IMR-90 (cell line): ENCODE measurements around the gene GALR2. TPM values are rescaled to one million over a fixed set of nuclear protein-coding genes. Genes with fewer than 3 reads are reported as not detected.

Experiments used
- ATAC-seq: fragments of 200-7000 bp; cut with Tn5 transposase; 2 replicates; pipeline ENCODE4 v1.9.1; 2020; ENCODE audit warnings: low read depth, mild to moderate bottlenecking, moderate library complexity
- BruUV-seq: library from RNA; stranded (reverse); fragments of 400-500 nt; replicated peaks from 2 replicates; lab custom pipeline; 2021; lab: Mats Ljungman, UMichigan
- CTCF ChIA-PET: fragments of 300-600 bp; formaldehyde crosslinking; extraction: SDS; loops from one replicate; lab custom pipeline; 2021; ENCODE audit warnings: antibody characterized with exemption; lab: Yijun Ruan, JAX
- POLR2A ChIA-PET: fragments of 300-600 bp; sonication (Branson Sonifier 250); formaldehyde crosslinking; loops from one replicate; lab custom pipeline; 2022; ENCODE audit warnings: antibody characterized with exemption; ENCODE audit not compliant: unreplicated experiment; lab: Charles Lee
- DNase-seq: peaks from one replicate; pipeline ENCODE4 v3.0.0; 2013
- H2AFZ ChIP-seq: replicated peaks from 2 replicates; pipeline ENCODE3; 2013; ENCODE audit warnings: low read length, mild to moderate bottlenecking; ENCODE audit not compliant: poor library complexity
- H2AK5ac ChIP-seq: 2 replicates; pipeline ENCODE4 v1.6.1; 2013; ENCODE audit warnings: low read depth, low read length, inconsistent platforms
- H2AK9ac ChIP-seq: replicated peaks from 2 replicates; pipeline ENCODE3; 2013; ENCODE audit warnings: mild to moderate bottlenecking, low read depth, low read length, moderate library complexity; ENCODE audit not compliant: poor library complexity
- H2BK120ac ChIP-seq: 2 replicates; pipeline ENCODE4 v1.6.1; 2013; ENCODE audit warnings: low read depth, low read length, inconsistent platforms
- H2BK15ac ChIP-seq: 3 replicates; pipeline ENCODE4 v1.6.1; 2013; ENCODE audit warnings: low read depth, low read length, inconsistent platforms
- H2BK20ac ChIP-seq: 2 replicates; pipeline ENCODE4 v1.6.1; 2013; ENCODE audit warnings: low read depth, mild to moderate bottlenecking, inconsistent platforms, low read length, moderate library complexity
- H2BK5ac ChIP-seq: 2 replicates; pipeline ENCODE4 v1.6.1; 2013; ENCODE audit warnings: mild to moderate bottlenecking, low read depth, low read length, inconsistent platforms; ENCODE audit not compliant: poor library complexity, severe bottlenecking
- H3K14ac ChIP-seq: replicated peaks from 2 replicates; pipeline ENCODE4 v1.6.1; 2013; ENCODE audit warnings: low read depth, low read length, inconsistent platforms
- H3K18ac ChIP-seq: 2 replicates; pipeline ENCODE4 v1.6.1; 2013; ENCODE audit warnings: low read depth, low read length, control low read depth
- H3K23ac ChIP-seq: 2 replicates; pipeline ENCODE4 v1.6.1; 2013; ENCODE audit warnings: low read depth, low read length, inconsistent platforms
- H3K27ac ChIP-seq: 2 replicates; pipeline ENCODE4 v1.5.1; 2013; ENCODE audit warnings: mild to moderate bottlenecking, control low read depth, low read length; ENCODE audit not compliant: insufficient read depth
- H3K27me3 ChIP-seq: 2 replicates; pipeline ENCODE4 v1.6.1; 2013; ENCODE audit warnings: low read length; ENCODE audit not compliant: control insufficient read depth, insufficient read depth
- H3K36me3 ChIP-seq: 2 replicates; pipeline ENCODE4 v1.6.1; 2013; ENCODE audit warnings: low read length, mixed read lengths; ENCODE audit not compliant: control insufficient read depth, insufficient read depth
- H3K4ac ChIP-seq: 2 replicates; pipeline ENCODE4 v1.6.1; 2013; ENCODE audit warnings: low read depth, low read length, inconsistent platforms
- H3K4me1 ChIP-seq: 2 replicates; pipeline ENCODE4 v1.6.1; 2013; ENCODE audit warnings: low read length, mixed read lengths; ENCODE audit not compliant: control insufficient read depth, insufficient read depth
- H3K4me2 ChIP-seq: 2 replicates; pipeline ENCODE4 v1.6.1; 2013; ENCODE audit warnings: low read depth, mild to moderate bottlenecking, control low read depth, low read length, moderate library complexity
- H3K4me3 ChIP-seq: 2 replicates; pipeline ENCODE4 v1.5.1; 2013; ENCODE audit warnings: low read depth, mild to moderate bottlenecking, control low read depth, low read length, moderate library complexity; ENCODE audit not compliant: insufficient read depth
- H3K56ac ChIP-seq: 2 replicates; pipeline ENCODE4 v1.6.1; 2013; ENCODE audit warnings: low read length, inconsistent platforms; ENCODE audit not compliant: insufficient read depth; ENCODE audit errors: extremely low read depth
- H3K79me1 ChIP-seq, 2 experiments: 2 replicates each; pipeline ENCODE4 v1.6.1; 2013; ENCODE audit warnings: low read length in 2 of 2, inconsistent platforms in 1 of 2, low read depth in 1 of 2
- H3K9ac ChIP-seq: 2 replicates; pipeline ENCODE4 v1.6.1; 2013; ENCODE audit warnings: low read depth, low read length, control low read depth
- H3K9me1 ChIP-seq: 2 replicates; pipeline ENCODE4 v1.6.1; 2013; ENCODE audit warnings: low read length, inconsistent platforms; ENCODE audit not compliant: insufficient read depth
- H3K9me3 ChIP-seq: 2 replicates; pipeline ENCODE4 v1.6.1; 2013; ENCODE audit warnings: low read length; ENCODE audit not compliant: control insufficient read depth, insufficient read depth
- H4K20me1 ChIP-seq: 2 replicates; pipeline ENCODE4 v1.6.1; 2013; ENCODE audit warnings: low read length, inconsistent platforms; ENCODE audit not compliant: insufficient read depth
- H4K5ac ChIP-seq: 2 replicates; pipeline ENCODE4 v1.6.1; 2013; ENCODE audit warnings: mild to moderate bottlenecking, low read depth, low read length, control low read depth
- H4K8ac ChIP-seq, 2 experiments: 2 replicates each; pipeline ENCODE4 v1.6.1; 2013; ENCODE audit warnings: low read depth in 2 of 2, low read length in 2 of 2, control low read depth in 1 of 2, inconsistent platforms in 1 of 2
- H4K91ac ChIP-seq: 2 replicates; pipeline ENCODE4 v1.6.1; 2013; ENCODE audit warnings: low read depth, low read length, inconsistent platforms; ENCODE audit not compliant: insufficient read depth
- BHLHE40 ChIP-seq: fragments of 150-350 bp; IDR thresholded peaks from 2 replicates; pipeline ENCODE4 v1.6.1; 2016; ENCODE audit warnings: mild to moderate bottlenecking, low read depth, low read length
- MAFK ChIP-seq: IDR thresholded peaks from 2 replicates; pipeline ENCODE4 v1.6.1; 2012; ENCODE audit warnings: low read depth, low read length, improper control_type of control experiment
- NFE2L2 ChIP-seq: fragments of 150-350 bp; IDR thresholded peaks from 2 replicates; pipeline ENCODE4 v1.6.1; 2016; ENCODE audit warnings: low read depth, mild to moderate bottlenecking, low read length
- POLR2A ChIP-seq: IDR thresholded peaks from 2 replicates; pipeline ENCODE4 v1.6.1; 2012; ENCODE audit warnings: mild to moderate bottlenecking, low read depth, low read length
- RFX5 ChIP-seq: IDR thresholded peaks from 2 replicates; pipeline ENCODE4 v1.8.0; 2012; ENCODE audit warnings: low read depth, mild to moderate bottlenecking, low read length, moderate library complexity
- SMC3 ChIP-seq: fragments of 150-350 bp; IDR thresholded peaks from 2 replicates; pipeline ENCODE4 v1.6.1; 2016; ENCODE audit warnings: low read depth, mild to moderate bottlenecking, antibody characterized with exemption, low read length, moderate library complexity
- USF2 ChIP-seq: fragments of 150-350 bp; IDR thresholded peaks from 2 replicates; pipeline ENCODE4 v1.6.1; 2017; ENCODE audit warnings: mild to moderate bottlenecking, antibody characterized with exemption, low read length, low read depth
- WGBS, 2 experiments: methylation state at CpG; one replicate each; pipeline versions ENCODE4 v1.1.5 to v1.1.7; 2013; ENCODE audit warnings: missing lambda C conversion rate in 2 of 2; ENCODE audit not compliant: insufficient read length in 1 of 2; ENCODE audit errors: extremely low coverage in 2 of 2; 5-methylcytosine and 5-hydroxymethylcytosine counted together
- dilution Hi-C: fragments of 300-500 bp; cut with HindIII; formaldehyde crosslinking; loops from one replicate; pipeline ENCODE4 v1.14.3; 2018; ENCODE audit warnings: low sequenced_read_pairs; ENCODE audit not compliant: unreplicated experiment
- in situ Hi-C: fragments of 300-500 bp; cut with MboI; formaldehyde crosslinking; loops from 3 replicates; pipeline ENCODE4 v1.14.3; 2019; ENCODE audit warnings: low sequenced_read_pairs, inconsistent platforms, mixed read lengths
- intact Hi-C: fragments of 100-400 bp; cut with micrococcal nuclease; formaldehyde crosslinking; loops from 2 replicates; pipeline ENCODE4 v1.10.0; 2022
- polyA plus RNA-seq, 3 experiments: library from polyadenylated mRNA; depleted of rRNA; stranded (reverse); fragments of >200 nt; gene quantifications; 2 replicates each; pipeline ENCODE4 v1.2.3, GENCODE V29; 2012; ENCODE audit warnings: low replicate concordance in 1 of 3
- total RNA-seq: library from RNA; depleted of rRNA; stranded (reverse); fragments of >200 nt; gene quantifications from 2 replicates; pipeline ENCODE4 v1.2.3, GENCODE V29; 2012
- TF ChIP-seq, protein P1 (sequence below): conservative IDR thresholded peaks from 2 replicates; pipeline ENCODE4 v1.5.1; 2012; ENCODE audit warnings: mild to moderate bottlenecking, low read depth, low read length, improper control_type of control experiment

The GALR2 gene
- total and polyA plus RNA-seq, 2 of the 4 experiments (the other 2 are of a cell fraction) = 0.07 TPM; not detected in 1

DNA sequence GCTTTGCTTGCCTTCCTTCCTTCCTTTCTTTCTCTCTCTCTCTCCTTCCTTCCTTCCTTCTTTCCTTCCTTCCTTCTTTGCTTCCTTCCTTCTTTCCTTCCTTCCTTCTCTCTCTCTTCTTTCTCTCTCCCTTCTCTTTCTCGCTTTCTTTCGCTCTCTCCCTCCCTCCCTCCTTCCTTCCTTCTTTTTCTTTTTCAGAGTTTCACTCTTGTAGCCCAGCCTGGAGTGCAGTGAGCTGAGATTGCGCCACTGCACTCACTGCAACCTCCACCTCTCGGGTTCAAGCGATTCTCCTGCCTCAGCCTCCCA is 48.6 kb downstream of the GALR2 start:
- Histone ChIP-seq H3K79me1 (no peaks in the 10 kb centered on the region), H3K9me3 (no peaks in the 10 kb centered on the region), H3K36me3 (no peaks in the 10 kb centered on the region), H3K9me1 (no peaks in the 10 kb centered on the region), H3K9ac (no peak overlapping the region), H2BK120ac (no peak overlapping the region), H2AK9ac (no peak overlapping the region), H2BK20ac (no peak overlapping the region), H3K27ac (no peak overlapping the region), H3K18ac (no peak overlapping the region), H4K20me1 (no peaks in the 10 kb centered on the region), H3K27me3 (peaks cover 14% of the 10 kb centered on the region), H4K91ac (no peak overlapping the region), H2AFZ (no peak overlapping the region), H3K4me3 (no peak overlapping the region), H2AK5ac (no peak overlapping the region), H4K8ac (no peak overlapping the region), H3K23ac (no peak overlapping the region), H3K4me1 (peaks cover 3% of the 10 kb centered on the region; the same call in 1 of the 2 replicates), H2BK5ac (no peak overlapping the region), H3K14ac (no peak overlapping the region), H2BK15ac (no peak overlapping the region), H3K4ac (no peak overlapping the region), H3K4me2 (no peak overlapping the region), H4K5ac (no peak overlapping the region), H3K56ac (no peak overlapping the region)
- POLR2A ChIA-PET = no interaction called here
- no peak for TF ChIP-seq USF2
- no peak for TF ChIP-seq SMC3
- TF ChIP-seq, protein P1, sequence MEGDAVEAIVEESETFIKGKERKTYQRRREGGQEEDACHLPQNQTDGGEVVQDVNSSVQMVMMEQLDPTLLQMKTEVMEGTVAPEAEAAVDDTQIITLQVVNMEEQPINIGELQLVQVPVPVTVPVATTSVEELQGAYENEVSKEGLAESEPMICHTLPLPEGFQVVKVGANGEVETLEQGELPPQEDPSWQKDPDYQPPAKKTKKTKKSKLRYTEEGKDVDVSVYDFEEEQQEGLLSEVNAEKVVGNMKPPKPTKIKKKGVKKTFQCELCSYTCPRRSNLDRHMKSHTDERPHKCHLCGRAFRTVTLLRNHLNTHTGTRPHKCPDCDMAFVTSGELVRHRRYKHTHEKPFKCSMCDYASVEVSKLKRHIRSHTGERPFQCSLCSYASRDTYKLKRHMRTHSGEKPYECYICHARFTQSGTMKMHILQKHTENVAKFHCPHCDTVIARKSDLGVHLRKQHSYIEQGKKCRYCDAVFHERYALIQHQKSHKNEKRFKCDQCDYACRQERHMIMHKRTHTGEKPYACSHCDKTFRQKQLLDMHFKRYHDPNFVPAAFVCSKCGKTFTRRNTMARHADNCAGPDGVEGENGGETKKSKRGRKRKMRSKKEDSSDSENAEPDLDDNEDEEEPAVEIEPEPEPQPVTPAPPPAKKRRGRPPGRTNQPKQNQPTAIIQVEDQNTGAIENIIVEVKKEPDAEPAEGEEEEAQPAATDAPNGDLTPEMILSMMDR = no peak
- TF ChIP-seq RFX5 = no peak
- no peak for TF ChIP-seq MAFK
- TF ChIP-seq BHLHE40 = no peak
- TF ChIP-seq POLR2A = no peak
- no peak for TF ChIP-seq NFE2L2
- intact Hi-C loops (no loop called here), dilution Hi-C loops (no loop called here), in situ Hi-C loops (no loop called here)
- no TSS peak for BruUV-seq
- DNase-seq = no peak
- ATAC-seq = no peak
- no CpG with 5 or more reads among the region's 5 CpGs for WGBS, 2 experiments
- CTCF ChIA-PET = interaction anchor here (4.0 kb wide), 1 partner anchor 157 kb away, joined by 27 read pairs; no protein-coding TSS in a partner anchor
